GM12878 (cell line): ENCODE results near the gene HUWE1. TPM values are rescaled to one million over a fixed set of nuclear protein-coding genes. Genes with fewer than 3 reads are reported as not detected.

Experiments used
- BACH1 ChIP-seq: fragments of 450-650 bp; IDR thresholded peaks from 2 replicates; pipeline ENCODE4 v1.6.1; 2017; ENCODE audit warnings: mild to moderate bottlenecking, borderline replicate concordance
- BMI1 ChIP-seq: fragments of 450-650 bp; IDR thresholded peaks from 2 replicates; pipeline ENCODE4 v1.6.1; 2016; ENCODE audit warnings: mild to moderate bottlenecking, moderate library complexity, borderline replicate concordance
- CEBPZ ChIP-seq: fragments of 150-350 bp; IDR thresholded peaks from 2 replicates; pipeline ENCODE4 v1.6.1; 2016; ENCODE audit warnings: low read depth, low read length
- EED ChIP-seq: sonication (generic); IDR thresholded peaks from 2 replicates; pipeline ENCODE4 v1.6.1; 2016; ENCODE audit warnings: antibody characterized with exemption, low read depth
- FOXM1 ChIP-seq: IDR thresholded peaks from 2 replicates; pipeline ENCODE4 v1.6.1; 2012; ENCODE audit warnings: low read depth, mild to moderate bottlenecking, inconsistent platforms, low read length, moderate library complexity
- POLR2AphosphoS5 ChIP-seq: IDR thresholded peaks from 2 replicates; pipeline ENCODE4 v1.6.1; 2011; ENCODE audit warnings: mild to moderate bottlenecking, low read length, inconsistent platforms
- RELA ChIP-seq: fragments of 450-650 bp; IDR thresholded peaks from 2 replicates; pipeline ENCODE4 v1.8.0; 2014; ENCODE audit warnings: borderline replicate concordance; ENCODE audit not compliant: partially characterized antibody
- SMAD5 ChIP-seq: IDR thresholded peaks from 2 replicates; pipeline ENCODE4 v1.6.1; 2016; ENCODE audit warnings: antibody characterized with exemption, low read depth
- SPI1 ChIP-seq: IDR thresholded peaks from 2 replicates; pipeline ENCODE4 v1.6.1; 2011; ENCODE audit warnings: low read depth, mild to moderate bottlenecking, low read length, moderate library complexity, borderline replicate concordance; ENCODE audit not compliant: insufficient read depth
- TARDBP ChIP-seq: IDR thresholded peaks from 2 replicates; pipeline ENCODE4 v1.6.1; 2016; ENCODE audit warnings: borderline replicate concordance
- polyA plus RNA-seq, 11 experiments: library from polyadenylated mRNA; depleted of rRNA in 4 of 11; unstranded in 6 of 11; stranded (reverse) in 5 of 11; fragments of >200 nt; fragmentation: Nextera tagmentation in 4 of 11; fragmentation: Illumina TruSeq in 1 of 11; extraction: Ambion mirVana in 4 of 11; extraction: Trizol in 1 of 11; gene quantifications; 1 replicate in 1 of 11; 2 replicates in 10 of 11; pipeline versions ENCODE4 v1.2.1 to v1.2.3, GENCODE V29; 2011 to 2016; ENCODE audit warnings: inconsistent platforms in 2 of 11, missing spikeins in 2 of 11, low read depth in 1 of 11
- total RNA-seq, 4 experiments: library from RNA; depleted of rRNA in 3 of 4; stranded (reverse); fragments of >200 nt in 3 of 4; fragmentation: Illumina TruSeq in 1 of 4; extraction: Trizol in 1 of 4; gene quantifications; 2 replicates each; pipeline versions ENCODE4 v1.2.1 to v1.2.3, GENCODE V29; 2013 to 2021
- TF ChIP-seq, protein P1 (sequence below), 3 experiments: IDR thresholded peaks in 2 of 3; conservative IDR thresholded peaks in 1 of 3; 2 replicates each; pipeline ENCODE4 v1.5.1; 2011; ENCODE audit warnings: low read depth in 3 of 3, low read length in 3 of 3, mild to moderate bottlenecking in 3 of 3, control low read depth in 2 of 3, moderate library complexity in 2 of 3, inconsistent platforms in 1 of 3, mixed read lengths in 1 of 3; ENCODE audit not compliant: control insufficient read depth in 2 of 3, insufficient read depth in 1 of 3; ENCODE audit errors: extremely low read depth in 1 of 3

HUWE1 gene
- total and polyA plus RNA-seq, 10 of the 15 experiments (the other 5 are each of a cell fraction or from before 2014, with no cell fraction given) = 35.9 to 280 (median 100) TPM

DNA sequence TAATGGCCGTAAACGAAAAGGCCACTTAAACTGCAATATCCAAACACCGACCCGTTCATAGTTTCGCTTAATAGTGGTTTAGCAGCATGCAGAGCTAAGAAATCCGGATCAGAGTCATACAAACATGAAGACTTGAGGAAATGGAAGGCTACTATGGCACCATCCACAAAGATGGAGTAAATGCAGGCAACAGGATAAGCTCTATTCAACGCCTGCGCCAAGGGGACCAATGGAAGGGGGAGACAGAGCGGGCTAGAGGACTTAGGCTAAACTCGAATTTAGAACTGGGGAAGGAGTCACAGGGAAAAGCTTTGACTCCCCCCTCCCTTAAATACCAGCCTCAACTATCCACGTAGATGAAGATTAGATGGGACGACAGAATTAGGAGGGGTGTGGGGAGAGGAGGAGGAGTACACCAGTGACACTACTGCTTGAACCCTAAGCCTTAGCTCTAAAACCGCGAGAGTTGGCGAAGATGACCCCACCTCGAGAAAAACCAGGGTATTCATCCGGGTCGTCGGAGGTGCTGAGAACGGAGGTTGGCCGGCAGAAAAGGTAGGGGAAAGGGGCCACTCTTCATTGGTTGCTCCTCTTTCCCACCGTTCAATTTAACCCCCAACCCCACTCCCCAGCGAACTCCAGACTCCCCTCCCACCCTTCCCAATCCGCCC, 3.5 kb downstream of the HUWE1 start (continued):
- TF ChIP-seq CEBPZ = no peak
- 0 out of 2 replicates have a peak, but pooled peaks have one; percentile 13 for TF ChIP-seq POLR2AphosphoS5
- TF ChIP-seq BACH1 = no peak
- TF ChIP-seq FOXM1 = no peak
- TF ChIP-seq SPI1 = no peak
- no peak for TF ChIP-seq BMI1
- no peak for TF ChIP-seq SMAD5
- no peak for TF ChIP-seq EED
- TF ChIP-seq, protein P1, sequence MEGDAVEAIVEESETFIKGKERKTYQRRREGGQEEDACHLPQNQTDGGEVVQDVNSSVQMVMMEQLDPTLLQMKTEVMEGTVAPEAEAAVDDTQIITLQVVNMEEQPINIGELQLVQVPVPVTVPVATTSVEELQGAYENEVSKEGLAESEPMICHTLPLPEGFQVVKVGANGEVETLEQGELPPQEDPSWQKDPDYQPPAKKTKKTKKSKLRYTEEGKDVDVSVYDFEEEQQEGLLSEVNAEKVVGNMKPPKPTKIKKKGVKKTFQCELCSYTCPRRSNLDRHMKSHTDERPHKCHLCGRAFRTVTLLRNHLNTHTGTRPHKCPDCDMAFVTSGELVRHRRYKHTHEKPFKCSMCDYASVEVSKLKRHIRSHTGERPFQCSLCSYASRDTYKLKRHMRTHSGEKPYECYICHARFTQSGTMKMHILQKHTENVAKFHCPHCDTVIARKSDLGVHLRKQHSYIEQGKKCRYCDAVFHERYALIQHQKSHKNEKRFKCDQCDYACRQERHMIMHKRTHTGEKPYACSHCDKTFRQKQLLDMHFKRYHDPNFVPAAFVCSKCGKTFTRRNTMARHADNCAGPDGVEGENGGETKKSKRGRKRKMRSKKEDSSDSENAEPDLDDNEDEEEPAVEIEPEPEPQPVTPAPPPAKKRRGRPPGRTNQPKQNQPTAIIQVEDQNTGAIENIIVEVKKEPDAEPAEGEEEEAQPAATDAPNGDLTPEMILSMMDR (IDR thresholded peaks at IDR 0.05 in 2 of 3, conservative IDR thresholded peaks at IDR 0.05 in 1 of 3; ENCODE audit: control insufficient read depth in 2 of 3, extremely low read depth in 1 of 3, insufficient read depth in 1 of 3, low read depth in 3 of 3, low read length in 3 of 3) = no peak
- no peak for TF ChIP-seq RELA
- no peak for TF ChIP-seq TARDBP
